GM12875 (cell line): ENCODE data around the gene AHNAK2.
"Not testable (repeated sequence)": the region's sequence is repeated elsewhere in the genome, so short reads cannot be mapped to it uniquely, and the experiment has no call there.

ENCODE experiments used
- H3K4me3 ChIP-seq: one replicate; pipeline ENCODE4 v1.5.1; 2011; ENCODE audit warnings: low read depth, low read length, control low read depth
- TF ChIP-seq, protein P1 (sequence below): IDR thresholded peaks from 2 replicates; pipeline ENCODE4 v1.5.1; 2011; ENCODE audit warnings: low read depth, mild to moderate bottlenecking, control low read depth, inconsistent platforms, low read length, moderate library complexity, borderline replicate concordance; ENCODE audit not compliant: insufficient read depth

The AHNAK2 gene

GRCh38 chr14:104893435-104894207 is 84.6 kb downstream of the AHNAK2 start:
- TF ChIP-seq, protein P1, sequence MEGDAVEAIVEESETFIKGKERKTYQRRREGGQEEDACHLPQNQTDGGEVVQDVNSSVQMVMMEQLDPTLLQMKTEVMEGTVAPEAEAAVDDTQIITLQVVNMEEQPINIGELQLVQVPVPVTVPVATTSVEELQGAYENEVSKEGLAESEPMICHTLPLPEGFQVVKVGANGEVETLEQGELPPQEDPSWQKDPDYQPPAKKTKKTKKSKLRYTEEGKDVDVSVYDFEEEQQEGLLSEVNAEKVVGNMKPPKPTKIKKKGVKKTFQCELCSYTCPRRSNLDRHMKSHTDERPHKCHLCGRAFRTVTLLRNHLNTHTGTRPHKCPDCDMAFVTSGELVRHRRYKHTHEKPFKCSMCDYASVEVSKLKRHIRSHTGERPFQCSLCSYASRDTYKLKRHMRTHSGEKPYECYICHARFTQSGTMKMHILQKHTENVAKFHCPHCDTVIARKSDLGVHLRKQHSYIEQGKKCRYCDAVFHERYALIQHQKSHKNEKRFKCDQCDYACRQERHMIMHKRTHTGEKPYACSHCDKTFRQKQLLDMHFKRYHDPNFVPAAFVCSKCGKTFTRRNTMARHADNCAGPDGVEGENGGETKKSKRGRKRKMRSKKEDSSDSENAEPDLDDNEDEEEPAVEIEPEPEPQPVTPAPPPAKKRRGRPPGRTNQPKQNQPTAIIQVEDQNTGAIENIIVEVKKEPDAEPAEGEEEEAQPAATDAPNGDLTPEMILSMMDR, result no peak
- H3K4me3 ChIP-seq, result no peak overlapping the region

- TF ChIP-seq, protein P1, result no peak
- no peak overlapping the region for H3K4me3 ChIP-seq
Observed at GRCh38 chr14:104892531-104893434, 85.4 kb downstream of the AHNAK2 start.

- H3K4me3 ChIP-seq, result no peak overlapping the region
- TF ChIP-seq, protein P1, result no peak
Observed at GRCh38 chr14:104891664-104892530, 86.3 kb downstream of the AHNAK2 start.

- TF ChIP-seq, protein P1, result no peak
- no peak overlapping the region for H3K4me3 ChIP-seq
Observed at GRCh38 chr14:104891121-104891551, 87.0 kb downstream of the AHNAK2 start.

DNA sequence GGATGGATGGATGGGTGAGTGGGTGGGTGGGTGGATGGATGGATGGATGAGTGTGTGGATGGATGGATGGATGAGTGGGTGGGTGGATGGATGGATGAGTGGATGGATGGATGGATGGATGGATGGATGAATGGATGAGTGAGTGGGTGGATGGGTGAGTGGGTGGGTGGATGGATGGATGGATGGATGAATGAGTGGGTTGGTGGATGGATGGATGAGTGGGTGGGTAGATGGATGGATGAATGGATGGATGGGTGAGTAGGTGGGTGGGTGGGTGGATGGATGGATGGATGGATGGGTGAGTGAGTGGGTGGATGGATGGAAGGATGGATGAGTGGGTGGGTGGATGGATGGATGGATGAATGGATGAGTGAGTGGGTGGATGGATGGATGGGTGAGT is 87.9 kb downstream of the AHNAK2 start:
- not testable (repeated sequence) for H3K4me3 ChIP-seq

DNA sequence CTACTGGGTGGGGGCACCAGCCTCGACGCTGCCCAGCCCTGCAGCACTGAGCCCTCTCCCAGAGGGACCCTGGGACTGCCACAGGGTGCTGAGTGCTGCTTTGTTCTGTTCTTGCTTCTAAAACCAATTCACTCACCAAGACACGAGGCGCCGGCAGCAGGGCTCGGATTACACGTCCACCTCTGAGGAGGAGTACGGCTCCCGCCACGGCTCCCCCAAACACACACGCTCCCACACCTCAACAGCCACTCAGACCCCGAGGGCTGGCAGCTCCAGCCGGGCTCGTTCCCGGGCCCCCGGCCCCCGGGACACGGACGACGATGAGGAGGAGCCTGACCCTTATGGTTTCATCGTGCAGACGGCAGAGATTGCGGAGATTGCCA is 88.8 kb downstream of the AHNAK2 start:
- no peak overlapping the region for H3K4me3 ChIP-seq
- TF ChIP-seq, protein P1, result no peak
